GM06990 (cell line): ENCODE measurements around the gene SOX9.

Experiments used
- DNase-seq: peaks from one replicate; pipeline ENCODE4 v3.0.0-alpha.2; 2011; ENCODE audit not compliant: insufficient read length; ENCODE audit errors: extremely low read depth
- H3K27me3 ChIP-seq: replicated peaks from 2 replicates; pipeline ENCODE4 v1.6.0; 2011; ENCODE audit warnings: low read length; ENCODE audit not compliant: control insufficient read depth, insufficient read depth
- H3K36me3 ChIP-seq: 2 replicates; pipeline ENCODE4 v1.5.1; 2011; ENCODE audit warnings: low read length; ENCODE audit not compliant: control insufficient read depth, insufficient read depth
- H3K4me3 ChIP-seq: replicated peaks from 2 replicates; pipeline ENCODE4 v1.5.1; 2011; ENCODE audit warnings: low read depth, mild to moderate bottlenecking, control low read depth, low read length
- TF ChIP-seq, protein P1 (sequence below): IDR thresholded peaks from 2 replicates; pipeline ENCODE4 v1.5.1; 2011; ENCODE audit warnings: low read length, control low read depth, mild to moderate bottlenecking, inconsistent platforms; ENCODE audit not compliant: insufficient read depth, poor library complexity, severe bottlenecking

SOX9 gene

GRCh38 chr17:72122010-72122764 is 1.4 kb downstream of the SOX9 start:
- Histone ChIP-seq H3K4me3 (peak overlapping the region; percentile 70), H3K27me3 (no peaks in the 10 kb centered on the region; the same call in 1 of the 2 replicates), H3K36me3 (no peaks in the 10 kb centered on the region; the same call in 1 of the 2 replicates)
- TF ChIP-seq, protein P1, sequence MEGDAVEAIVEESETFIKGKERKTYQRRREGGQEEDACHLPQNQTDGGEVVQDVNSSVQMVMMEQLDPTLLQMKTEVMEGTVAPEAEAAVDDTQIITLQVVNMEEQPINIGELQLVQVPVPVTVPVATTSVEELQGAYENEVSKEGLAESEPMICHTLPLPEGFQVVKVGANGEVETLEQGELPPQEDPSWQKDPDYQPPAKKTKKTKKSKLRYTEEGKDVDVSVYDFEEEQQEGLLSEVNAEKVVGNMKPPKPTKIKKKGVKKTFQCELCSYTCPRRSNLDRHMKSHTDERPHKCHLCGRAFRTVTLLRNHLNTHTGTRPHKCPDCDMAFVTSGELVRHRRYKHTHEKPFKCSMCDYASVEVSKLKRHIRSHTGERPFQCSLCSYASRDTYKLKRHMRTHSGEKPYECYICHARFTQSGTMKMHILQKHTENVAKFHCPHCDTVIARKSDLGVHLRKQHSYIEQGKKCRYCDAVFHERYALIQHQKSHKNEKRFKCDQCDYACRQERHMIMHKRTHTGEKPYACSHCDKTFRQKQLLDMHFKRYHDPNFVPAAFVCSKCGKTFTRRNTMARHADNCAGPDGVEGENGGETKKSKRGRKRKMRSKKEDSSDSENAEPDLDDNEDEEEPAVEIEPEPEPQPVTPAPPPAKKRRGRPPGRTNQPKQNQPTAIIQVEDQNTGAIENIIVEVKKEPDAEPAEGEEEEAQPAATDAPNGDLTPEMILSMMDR = no peak
- DNase-seq = no peak

GRCh38 chr17:72122765-72123529 is 2.1 kb downstream of the SOX9 start:
- Histone ChIP-seq H3K4me3 (peak overlapping the region; percentile 70), H3K36me3 (no peaks in the 10 kb centered on the region; the same call in 1 of the 2 replicates), H3K27me3 (no peaks in the 10 kb centered on the region; the same call in 1 of the 2 replicates)
- TF ChIP-seq, protein P1 = no peak
- peak; percentile 54 for DNase-seq

GRCh38 chr17:72123530-72124437 is 3.0 kb downstream of the SOX9 start:
- DNase-seq = no peak
- Histone ChIP-seq H3K27me3 (no peaks in the 10 kb centered on the region; the same call in 1 of the 2 replicates), H3K4me3 (no peak overlapping the region; the same call in 1 of the 2 replicates), H3K36me3 (no peaks in the 10 kb centered on the region; the same call in 1 of the 2 replicates)
- TF ChIP-seq, protein P1 = no peak

DNA sequence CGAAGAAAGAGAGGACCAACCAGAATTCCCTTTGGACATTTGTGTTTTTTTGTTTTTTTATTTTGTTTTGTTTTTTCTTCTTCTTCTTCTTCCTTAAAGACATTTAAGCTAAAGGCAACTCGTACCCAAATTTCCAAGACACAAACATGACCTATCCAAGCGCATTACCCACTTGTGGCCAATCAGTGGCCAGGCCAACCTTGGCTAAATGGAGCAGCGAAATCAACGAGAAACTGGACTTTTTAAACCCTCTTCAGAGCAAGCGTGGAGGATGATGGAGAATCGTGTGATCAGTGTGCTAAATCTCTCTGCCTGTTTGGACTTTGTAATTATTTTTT is 3.6 kb downstream of the SOX9 start:
- Histone ChIP-seq H3K4me3 (no peak overlapping the region), H3K36me3 (no peaks in the 10 kb centered on the region; the same call in 1 of the 2 replicates), H3K27me3 (no peaks in the 10 kb centered on the region; the same call in 1 of the 2 replicates)
- TF ChIP-seq, protein P1 = no peak
- DNase-seq = no peak

GRCh38 chr17:72125226-72125651 is 4.4 kb downstream of the SOX9 start:
- TF ChIP-seq, protein P1 = no peak
- Histone ChIP-seq H3K4me3 (no peak overlapping the region), H3K27me3 (no peaks in the 10 kb centered on the region; the same call in 1 of the 2 replicates), H3K36me3 (no peaks in the 10 kb centered on the region; the same call in 1 of the 2 replicates)
- DNase-seq = no peak
